K562 (cell line): ENCODE measurements around the gene TSPYL2. TPM values are rescaled to one million over a fixed set of nuclear protein-coding genes. Genes with fewer than 3 reads are reported as not detected.
A peak's percentile ranks its signal among the peaks of the same experiment; 100 is the strongest.

Experiments
- ADNP ChIP-seq: fragments of 200-800 bp; sonication (Bioruptor generic); IDR thresholded peaks from 2 replicates; pipeline ENCODE4 v1.6.1; 2016; ENCODE audit warnings: missing genetic modification characterization, missing compliant biosample characterization
- ARID3A ChIP-seq: IDR thresholded peaks from 2 replicates; pipeline ENCODE4 v1.6.1; 2012; ENCODE audit warnings: low read depth, low read length, improper control_type of control experiment, borderline replicate concordance
- BCOR ChIP-seq: fragments of 450-650 bp; IDR thresholded peaks from 2 replicates; pipeline ENCODE4 v1.6.1; 2016
- CBX8 ChIP-seq: fragments of 200-600 bp; sonication (generic); IDR thresholded peaks from 2 replicates; pipeline ENCODE4 v1.6.1; 2012; ENCODE audit warnings: borderline replicate concordance, mixed run types, low read depth, mild to moderate bottlenecking, moderate library complexity, mixed read lengths, low read length, control low read depth, inconsistent platforms; ENCODE audit not compliant: poor library complexity, severe bottlenecking; ENCODE audit errors: extremely low read depth
- CHD1 ChIP-seq: fragments of 200-600 bp; sonication (generic); IDR thresholded peaks from one replicate; pipeline ENCODE4 v1.6.1; 2012; ENCODE audit warnings: mild to moderate bottlenecking, moderate library complexity, low read length, inconsistent platforms
- CTCF ChIP-seq, 3 experiments: IDR thresholded peaks in 2 of 3; conservative IDR thresholded peaks in 1 of 3; 2 replicates each; pipeline ENCODE4 v1.5.1; 2011 to 2012; ENCODE audit warnings: low read length in 3 of 3, mild to moderate bottlenecking in 3 of 3, control low read depth in 2 of 3, improper control_type of control experiment in 1 of 3, inconsistent platforms in 1 of 3, low read depth in 1 of 3, mixed read lengths in 1 of 3, moderate library complexity in 1 of 3; ENCODE audit not compliant: insufficient read depth in 2 of 3
- CXXC5 ChIP-seq: fragments of 250-450 bp; sonication (Bioruptor Pico); IDR thresholded peaks from 2 replicates; pipeline ENCODE4 v1.8.0; 2022; ENCODE audit warnings: inconsistent platforms, mild to moderate bottlenecking, moderate library complexity
- FOSL1 ChIP-seq: fragments of 200-800 bp; sonication (Bioruptor generic); conservative IDR thresholded peaks from 2 replicates; pipeline ENCODE4 v1.6.1; 2016; ENCODE audit warnings: missing genetic modification characterization, missing compliant biosample characterization
- FOXM1 ChIP-seq, 2 experiments: fragments of 450-650 bp in 1 of 2; sonication (generic) in 1 of 2; formaldehyde crosslinking in 1 of 2; IDR thresholded peaks; 2 replicates each; pipeline versions ENCODE4 v1.6.1 to v1.9.0; 2017 to 2022; ENCODE audit warnings: low read depth in 2 of 2, mild to moderate bottlenecking in 2 of 2, missing genetic modification reagents in 1 of 2, moderate library complexity in 1 of 2
- GABPB1 ChIP-seq: sonication (generic); formaldehyde crosslinking; IDR thresholded peaks from 2 replicates; pipeline ENCODE4 v1.8.0; 2022; ENCODE audit warnings: mild to moderate bottlenecking, missing genetic modification reagents
- HDAC2 ChIP-seq: fragments of 450-650 bp; IDR thresholded peaks from 2 replicates; pipeline ENCODE4 v1.6.1; 2016; ENCODE audit warnings: mild to moderate bottlenecking
- MECOM ChIP-seq: fragments of 250-450 bp; sonication (Bioruptor Pico); IDR thresholded peaks from 2 replicates; pipeline ENCODE4 v1.8.0; 2022; ENCODE audit warnings: inconsistent platforms
- MIER1 ChIP-seq: fragments of 450-650 bp; IDR thresholded peaks from 2 replicates; pipeline ENCODE4 v1.6.1; 2016; ENCODE audit warnings: antibody characterized with exemption, mild to moderate bottlenecking, low read depth
- RAD21 ChIP-seq, 2 experiments: fragments of 250-450 bp in 1 of 2; fragments of 450-650 bp in 1 of 2; sonication (Bioruptor Pico) in 1 of 2; formaldehyde crosslinking in 1 of 2; IDR thresholded peaks in 1 of 2; conservative IDR thresholded peaks in 1 of 2; 2 replicates each; pipeline versions ENCODE4 v1.4.0 to v1.8.0; 2020 to 2022; ENCODE audit warnings: mild to moderate bottlenecking in 2 of 2, moderate library complexity in 1 of 2
- RBM25 ChIP-seq: fragments of 200-400 bp; formaldehyde crosslinking; IDR thresholded peaks from 2 replicates; pipeline ENCODE4 v1.6.1; 2018; ENCODE audit warnings: low read length, low read depth, moderate library complexity; ENCODE audit not compliant: severe bottlenecking
- SMARCA5 ChIP-seq: fragments of 450-650 bp; IDR thresholded peaks from 2 replicates; pipeline ENCODE4 v1.6.1; 2016
- SMC3 ChIP-seq: conservative IDR thresholded peaks from 2 replicates; pipeline ENCODE4 v1.6.1; 2011; ENCODE audit warnings: low read depth, low read length, improper control_type of control experiment; ENCODE audit not compliant: insufficient read depth
- TBP ChIP-seq: optimal IDR thresholded peaks from 2 replicates; pipeline ENCODE3; 2011; ENCODE audit warnings: low read depth, low read length, improper control_type of control experiment
- TFAM ChIP-seq: fragments of 250-450 bp; sonication (Bioruptor Pico); conservative IDR thresholded peaks from 2 replicates; pipeline ENCODE4 v1.5.0; 2021; ENCODE audit warnings: mild to moderate bottlenecking, moderate library complexity
- ZFP36 ChIP-seq: fragments of 150-350 bp; IDR thresholded peaks from 2 replicates; pipeline ENCODE4 v1.6.1; 2018; ENCODE audit warnings: low read length, low read depth; ENCODE audit not compliant: partially characterized antibody
- ZNF133 ChIP-seq: fragments of 250-450 bp; sonication (Bioruptor Pico); IDR thresholded peaks from 2 replicates; pipeline ENCODE4 v1.4.0; 2020; ENCODE audit warnings: mild to moderate bottlenecking
- ZNF583 ChIP-seq: fragments of 250-450 bp; sonication (Bioruptor Pico); IDR thresholded peaks from 2 replicates; pipeline ENCODE4 v1.4.0; 2020
- ZZZ3 ChIP-seq: fragments of 450-650 bp; IDR thresholded peaks from 2 replicates; pipeline ENCODE4 v1.6.1; 2016; ENCODE audit warnings: antibody characterized with exemption, mild to moderate bottlenecking, moderate library complexity
- polyA plus RNA-seq, 8 experiments: library from polyadenylated mRNA; depleted of rRNA in 4 of 8; stranded (reverse) in 5 of 8; unstranded in 3 of 8; fragments of >200 nt; fragmentation: Nextera tagmentation in 2 of 8; fragmentation: Illumina TruSeq in 1 of 8; extraction: Ambion mirVana in 2 of 8; extraction: Trizol in 1 of 8; gene quantifications; 2 replicates each; pipeline versions ENCODE4 v1.2.1 to v1.2.3, GENCODE V29; 2011 to 2014; ENCODE audit warnings: inconsistent platforms in 1 of 8, missing spikeins in 1 of 8
- total RNA-seq, 7 experiments: library from RNA; depleted of rRNA in 6 of 7; stranded (reverse); fragments of >200 nt in 6 of 7; fragmentation: Illumina TruSeq in 2 of 7; extraction: Trizol in 2 of 7; gene quantifications; 2 replicates each; pipeline versions ENCODE4 v1.2.1 to v1.2.3, GENCODE V29; 2011 to 2021; ENCODE audit warnings: low replicate concordance in 1 of 7

Gene TSPYL2
- total and polyA plus RNA-seq, 9 of the 15 experiments (the other 6 are each of a cell fraction or from before 2014, with no cell fraction given): 0.41 to 20.0 (median 10.8) TPM

- TF ChIP-seq ARID3A: no peak
- TF ChIP-seq ZNF583 (CRISPR knock-in tag): no peak
- TF ChIP-seq CTCF (IDR thresholded peaks at IDR 0.05 in 2 of 3, conservative IDR thresholded peaks at IDR 0.05 in 1 of 3; ENCODE audit: insufficient read depth in 2 of 3, low read depth in 1 of 3, low read length in 3 of 3): peak; percentile 65 to 69 (median 67)
- TF ChIP-seq HDAC2: peak; percentile 59; the same call in 1 of the 2 replicates
- TF ChIP-seq FOXM1 (IDR thresholded peaks at IDR 0.05; ENCODE audit: low read depth): peak; percentile 25; the same call in 1 of the 2 replicates
- no peak for TF ChIP-seq FOXM1 (CRISPR knock-in tag; IDR thresholded peaks at IDR 0.05; ENCODE audit: low read depth)
- TF ChIP-seq ADNP: peak; percentile 44; the same call in 1 of the 2 replicates
- 0 out of 2 replicates have a peak, but pooled peaks have one; percentile 44 for TF ChIP-seq FOSL1 (tag)
- 0 out of 2 replicates have a peak, but pooled peaks have one; percentile 15 for TF ChIP-seq GABPB1 (CRISPR knock-in tag)
- TF ChIP-seq BCOR: peak; percentile 86
- no peak for TF ChIP-seq ZZZ3
- TF ChIP-seq TFAM (CRISPR knock-in tag): no peak
- peak; percentile 92 for TF ChIP-seq SMARCA5
- TF ChIP-seq CBX8: no peak
- peak; percentile 11 for TF ChIP-seq TBP
- TF ChIP-seq MIER1: 0 out of 2 replicates have a peak, but pooled peaks have one; percentile 36
- TF ChIP-seq MECOM (CRISPR knock-in tag): no peak
- TF ChIP-seq RBM25: peak; percentile 91
- no peak for TF ChIP-seq CHD1
- TF ChIP-seq ZNF133 (CRISPR knock-in tag): no peak
- peak; percentile 39 to 50 for TF ChIP-seq RAD21 (CRISPR knock-in tag; conservative IDR thresholded peaks at IDR 0.05 in 1 of 2, IDR thresholded peaks at IDR 0.05 in 1 of 2)
- TF ChIP-seq SMC3: peak; percentile 35
- peak; percentile 96 for TF ChIP-seq ZFP36
- peak; percentile 26 for TF ChIP-seq CXXC5 (CRISPR knock-in tag)
Observed at GRCh38 chrX:53093177-53093655, 11.0 kb downstream of the TSPYL2 start (continued).
